Body of pancreas (tissue), 4 donors: Measurements from ENCODE around the gene KCNT2. TPM values are rescaled to one million over a fixed set of nuclear protein-coding genes. Genes with fewer than 3 reads are reported as not detected.

Experiments
- ATAC-seq: fragments of 150-250 bp; one replicate; pipeline ENCODE4 v1.9.1; 2016
- DNase-seq, 4 donors: peaks; one replicate each; pipeline ENCODE4 v3.0.0-alpha.2; 2019
- H3K27ac ChIP-seq, 4 donors: fragments of 200-600 bp; sonication (generic); 1 replicate in 3 of 4; 2 replicates in 1 of 4; pipeline versions ENCODE4 v1.5.1 to v1.6.1; 2016 to 2019; ENCODE audit warnings: mild to moderate bottlenecking in 1 of 4, mixed read lengths in 1 of 4, moderate library complexity in 1 of 4
- H3K27me3 ChIP-seq, 2 donors: fragments of 200-600 bp; sonication (generic); one replicate each; pipeline ENCODE4 v1.6.0; 2016; ENCODE audit warnings: mild to moderate bottlenecking in 1 of 2
- H3K36me3 ChIP-seq, 2 donors: fragments of 200-600 bp; sonication (generic); replicated peaks in 1 of 2; 2 replicates each; pipeline ENCODE4 v1.5.1; 2016; ENCODE audit warnings: low read depth in 2 of 2; ENCODE audit not compliant: insufficient read depth in 1 of 2
- H3K4me1 ChIP-seq: fragments of 200-600 bp; sonication (generic); one replicate; pipeline ENCODE4 v1.6.0; 2016
- H3K4me3 ChIP-seq, 2 donors: fragments of 200-600 bp; sonication (generic); 1 replicate in 1 of 2; 2 replicates in 1 of 2; pipeline ENCODE4 v1.5.1; 2016 to 2019
- H3K9me3 ChIP-seq, 3 donors: fragments of 200-600 bp; sonication (generic); 1 replicate in 2 of 3; 2 replicates in 1 of 3; pipeline ENCODE4 v1.5.1; 2016
- POLR2A ChIP-seq, 3 donors: fragments of 450-650 bp; IDR thresholded peaks; one replicate each; pipeline ENCODE4 v1.6.1; 2016; ENCODE audit warnings: antibody characterized with exemption in 3 of 3, mild to moderate bottlenecking in 2 of 3
- whole genome bisulfite sequencing, 2 donors: methylation state at CpG; one replicate each; pipeline ENCODE4 v1.1.5; 2017; 5-methylcytosine and 5-hydroxymethylcytosine counted together
- intact Hi-C: fragments of 100-400 bp; cut with DNase I; formaldehyde crosslinking; loops from one replicate; pipeline ENCODE4 v1.15.1; 2023
- total RNA-seq, 2 donors: library from RNA; depleted of rRNA; stranded (reverse); fragments of >200 nt; gene quantifications; one replicate each; pipeline ENCODE4 v1.1.0, GENCODE V29; 2016
- TF ChIP-seq, protein P1 (sequence below), 7 experiments: fragments of 450-650 bp in 4 of 7; fragments of 200-600 bp in 3 of 7; sonication (generic) in 3 of 7; IDR thresholded peaks; one replicate each; pipeline ENCODE4 v1.5.1; 2016 to 2019; ENCODE audit warnings: antibody characterized with exemption in 7 of 7

Gene KCNT2
- total RNA-seq, 2 donors from 2014 or later = 0.78 to 0.99 TPM

DNA sequence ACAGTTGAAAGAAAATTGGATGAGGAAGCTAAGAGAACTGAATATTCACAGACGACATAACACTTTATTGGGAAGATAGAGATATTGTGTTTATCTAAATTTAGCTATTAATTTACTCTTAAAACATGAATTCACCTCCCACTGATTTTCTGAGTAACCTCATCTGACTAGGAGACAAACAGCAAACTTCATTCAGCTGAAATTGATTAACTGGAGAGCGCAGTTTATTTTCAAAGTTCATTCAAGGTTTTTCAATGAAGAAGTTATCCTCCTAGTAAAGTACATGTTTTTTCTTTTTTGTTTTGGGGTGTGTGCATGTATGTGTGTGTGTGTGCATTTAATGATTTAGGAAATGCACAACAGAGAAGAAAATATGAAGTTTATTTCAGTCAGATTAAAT is 215.0 kb downstream of the KCNT2 start:
- H3K27ac ChIP-seq = no peak overlapping the region
- no peak for DNase-seq
- intact Hi-C loops = no loop called here

DNA sequence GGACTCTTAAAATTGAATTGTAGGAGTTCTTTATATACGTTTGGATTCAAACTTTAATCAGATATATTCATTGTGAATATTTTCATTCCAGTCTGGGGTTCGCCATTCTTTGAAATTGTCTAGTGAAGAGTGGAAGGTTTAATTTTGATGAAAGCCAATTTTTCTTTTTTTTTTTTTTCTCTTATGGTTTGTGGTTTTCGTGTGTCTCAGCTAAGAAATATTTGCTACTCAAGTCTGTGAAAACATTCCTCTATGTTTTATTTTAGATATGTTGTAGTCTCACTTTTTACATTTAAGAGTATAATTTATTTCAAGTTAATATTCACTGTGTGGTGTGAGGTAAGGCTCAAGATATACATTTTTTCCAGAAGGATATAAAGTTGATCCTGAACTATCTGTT is 220.5 kb downstream of the KCNT2 start:
- no peak for ATAC-seq
- WGBS, 2 donors = 66 to 71% methylated on average over 3 of the region's 3 CpGs

More for the DNA sequence above, 215.0 kb downstream of the KCNT2 start:
- Histone ChIP-seq H3K9me3 (no peaks in the 10 kb centered on the region), H3K4me3 (no peak overlapping the region), H3K36me3 (no peaks in the 10 kb centered on the region), H3K4me1 (no peaks in the 10 kb centered on the region), H3K27me3 (no peaks in the 10 kb centered on the region)
- 58 to 68% methylated on average over 2 of the region's 2 CpGs for WGBS, 2 donors
- TF ChIP-seq POLR2A (IDR thresholded peaks at IDR 0.05) = no peak
- TF ChIP-seq, protein P1, sequence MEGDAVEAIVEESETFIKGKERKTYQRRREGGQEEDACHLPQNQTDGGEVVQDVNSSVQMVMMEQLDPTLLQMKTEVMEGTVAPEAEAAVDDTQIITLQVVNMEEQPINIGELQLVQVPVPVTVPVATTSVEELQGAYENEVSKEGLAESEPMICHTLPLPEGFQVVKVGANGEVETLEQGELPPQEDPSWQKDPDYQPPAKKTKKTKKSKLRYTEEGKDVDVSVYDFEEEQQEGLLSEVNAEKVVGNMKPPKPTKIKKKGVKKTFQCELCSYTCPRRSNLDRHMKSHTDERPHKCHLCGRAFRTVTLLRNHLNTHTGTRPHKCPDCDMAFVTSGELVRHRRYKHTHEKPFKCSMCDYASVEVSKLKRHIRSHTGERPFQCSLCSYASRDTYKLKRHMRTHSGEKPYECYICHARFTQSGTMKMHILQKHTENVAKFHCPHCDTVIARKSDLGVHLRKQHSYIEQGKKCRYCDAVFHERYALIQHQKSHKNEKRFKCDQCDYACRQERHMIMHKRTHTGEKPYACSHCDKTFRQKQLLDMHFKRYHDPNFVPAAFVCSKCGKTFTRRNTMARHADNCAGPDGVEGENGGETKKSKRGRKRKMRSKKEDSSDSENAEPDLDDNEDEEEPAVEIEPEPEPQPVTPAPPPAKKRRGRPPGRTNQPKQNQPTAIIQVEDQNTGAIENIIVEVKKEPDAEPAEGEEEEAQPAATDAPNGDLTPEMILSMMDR (IDR thresholded peaks at IDR 0.05) = no peak
- ATAC-seq = no peak

DNA sequence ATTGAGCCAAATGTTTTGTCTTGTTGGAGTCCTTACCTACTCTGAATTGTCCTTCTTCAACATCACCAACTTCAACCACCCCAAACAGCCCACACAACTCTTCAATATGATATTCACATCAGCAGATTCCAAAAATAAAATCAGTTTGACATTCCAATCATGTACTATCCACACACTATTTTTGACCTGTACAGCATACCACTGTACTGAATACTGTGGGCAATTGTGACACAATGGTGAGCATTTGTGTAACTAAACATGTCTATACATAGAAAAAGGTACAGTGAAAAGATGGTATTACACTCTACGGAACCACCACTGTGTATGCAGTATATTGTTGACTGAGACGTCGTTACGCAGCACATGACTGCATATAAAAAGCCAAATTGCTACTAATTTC is 223.1 kb downstream of the KCNT2 start:
- Histone ChIP-seq H3K9me3 (no peaks in the 10 kb centered on the region), H3K36me3 (no peaks in the 10 kb centered on the region), H3K27me3 (no peaks in the 10 kb centered on the region), H3K27ac (no peak overlapping the region), H3K4me3 (no peak overlapping the region), H3K4me1 (no peaks in the 10 kb centered on the region)
- no peak for TF ChIP-seq POLR2A (IDR thresholded peaks at IDR 0.05)
- TF ChIP-seq, protein P1 (IDR thresholded peaks at IDR 0.05) = no peak
- no peak for DNase-seq
- no peak for ATAC-seq
- 89 to 94% methylated on average over 4 of the region's 4 CpGs for WGBS, 2 donors
- intact Hi-C loops = no loop called here

More for the DNA sequence above, 220.5 kb downstream of the KCNT2 start:
- H3K4me3 ChIP-seq = no peak overlapping the region
- no peaks in the 10 kb centered on the region for H3K4me1 ChIP-seq
- H3K9me3 ChIP-seq = no peaks in the 10 kb centered on the region
- no peaks in the 10 kb centered on the region for H3K27me3 ChIP-seq
- intact Hi-C loops = no loop called here
- no peak overlapping the region for H3K27ac ChIP-seq
- DNase-seq = no peak
- no peaks in the 10 kb centered on the region for H3K36me3 ChIP-seq
- TF ChIP-seq POLR2A (IDR thresholded peaks at IDR 0.05) = no peak
- TF ChIP-seq, protein P1 (IDR thresholded peaks at IDR 0.05) = no peak

DNA sequence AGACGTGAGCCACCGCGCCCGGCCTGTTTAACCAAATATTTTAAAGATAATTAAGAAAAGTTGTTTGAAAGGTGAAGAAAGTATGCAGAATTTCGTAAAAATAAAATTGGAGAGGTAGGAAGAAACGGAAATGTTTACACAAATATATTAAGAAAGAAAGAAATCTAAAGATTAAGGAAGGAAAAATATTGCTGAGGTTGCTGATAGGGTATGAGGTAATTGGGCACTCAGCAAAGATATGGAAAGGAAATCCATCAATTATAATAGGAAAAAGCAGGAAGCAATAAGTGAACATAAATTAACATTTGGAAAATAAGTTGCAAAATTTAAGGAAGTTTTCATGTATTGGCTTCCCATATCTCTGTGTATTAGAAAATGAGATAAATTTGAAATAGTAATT is 225.9 kb downstream of the KCNT2 start:
- no peak for TF ChIP-seq POLR2A (IDR thresholded peaks at IDR 0.05)
- TF ChIP-seq, protein P1 (IDR thresholded peaks at IDR 0.05) = no peak
- Histone ChIP-seq H3K27me3 (no peaks in the 10 kb centered on the region), H3K4me1 (no peaks in the 10 kb centered on the region), H3K27ac (no peak overlapping the region), H3K36me3 (no peaks in the 10 kb centered on the region), H3K4me3 (no peak overlapping the region), H3K9me3 (no peaks in the 10 kb centered on the region)
- ATAC-seq (no peak), DNase-seq (no peak)
- intact Hi-C loops = no loop called here
- WGBS, 2 donors = 76 to 83% methylated on average over 6 of the region's 6 CpGs

DNA sequence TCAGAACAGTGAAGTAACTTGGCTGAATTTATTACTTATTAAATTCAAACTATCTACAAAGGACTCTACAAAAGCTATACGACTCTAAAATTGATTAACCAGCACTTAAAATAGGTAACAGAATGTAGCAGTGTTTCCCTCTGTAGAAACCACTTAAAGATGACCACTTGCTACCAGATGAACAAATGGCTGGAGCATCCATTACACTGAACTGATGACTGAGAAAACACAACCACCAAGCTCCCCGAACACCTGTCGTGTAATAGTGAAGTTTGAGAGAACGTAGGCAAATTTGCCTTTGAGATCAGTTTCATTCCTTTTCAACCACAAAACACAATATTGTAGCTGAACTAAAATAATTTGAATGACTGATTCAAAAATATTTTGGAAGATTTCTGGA is 226.7 kb downstream of the KCNT2 start:
- Histone ChIP-seq H3K4me3 (no peak overlapping the region), H3K4me1 (no peaks in the 10 kb centered on the region), H3K36me3 (no peaks in the 10 kb centered on the region), H3K27me3 (no peaks in the 10 kb centered on the region), H3K27ac (no peak overlapping the region), H3K9me3 (no peaks in the 10 kb centered on the region)
- 84 to 92% methylated on average over 4 of the region's 4 CpGs for WGBS, 2 donors
- ATAC-seq = no peak
- no peak for TF ChIP-seq POLR2A (IDR thresholded peaks at IDR 0.05)
- TF ChIP-seq, protein P1 (IDR thresholded peaks at IDR 0.05) = no peak
- no peak for DNase-seq
- intact Hi-C loops = no loop called here
